NCI-H82 treated with DMSO at 0.1 percent for 48 hours (cell line): ENCODE measurements around the gene ZC3H10.

Source experiments
- DNase-seq: peaks from one replicate; lab custom pipeline; 2025; ENCODE audit not compliant: unreplicated experiment; lab: John Stamatoyannopoulos, UW

Gene ZC3H10

DNA sequence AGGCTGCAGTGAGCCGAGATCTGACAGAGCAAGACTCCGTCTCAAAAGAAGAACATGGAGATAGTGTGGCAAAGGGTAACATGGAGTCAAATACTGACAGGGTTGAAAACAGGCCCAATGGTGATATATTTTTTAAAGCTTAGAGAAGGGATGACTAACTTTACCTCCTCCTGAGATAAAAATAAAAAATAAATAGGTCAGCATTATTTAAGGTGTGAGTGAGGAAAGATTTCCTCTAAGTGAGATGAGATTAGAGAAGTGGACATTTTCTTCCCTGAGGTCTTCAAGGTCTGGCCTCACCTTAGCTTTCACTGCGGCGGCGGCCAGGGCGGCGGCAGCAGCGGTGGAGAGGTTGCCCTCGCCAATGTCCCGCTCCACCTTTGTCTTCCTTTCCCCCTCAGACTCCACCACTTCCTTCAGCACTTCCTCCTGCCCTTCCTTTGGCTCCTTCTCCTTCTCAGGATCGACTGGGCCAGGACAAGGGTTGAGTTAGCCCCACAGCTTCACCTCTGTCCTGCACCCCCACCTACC is 51.2 kb downstream of the ZC3H10 start:
- no peak for DNase-seq

DNA sequence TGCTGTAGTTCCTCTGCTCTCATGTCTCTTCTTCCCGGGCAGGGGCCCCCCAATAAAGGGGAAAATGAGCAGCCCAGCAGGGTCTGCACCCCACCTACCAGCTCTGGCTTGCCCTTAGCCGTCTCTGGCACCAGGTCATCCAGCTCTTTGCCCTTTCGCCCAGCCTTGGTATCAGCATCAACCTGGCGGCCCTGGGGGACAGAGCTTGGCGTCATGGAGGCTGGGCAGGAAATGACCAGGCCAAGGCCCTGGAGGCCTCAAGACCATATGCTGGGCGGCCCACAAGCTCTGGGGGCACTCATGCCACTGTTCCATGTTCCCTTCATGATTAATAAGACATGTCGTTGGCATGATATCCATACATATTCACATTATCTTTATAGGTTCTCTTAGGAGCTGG is 54.8 kb downstream of the ZC3H10 start:
- DNase-seq = no peak
